HepG2 (cell line): ENCODE measurements around the gene ITCH. TPM values are rescaled to one million over a fixed set of nuclear protein-coding genes. Genes with fewer than 3 reads are reported as not detected.

Experiments
- ATF5 ChIP-seq: sonication (generic); formaldehyde crosslinking; IDR thresholded peaks from 2 replicates; pipeline ENCODE4 v1.4.0; 2020; ENCODE audit warnings: mild to moderate bottlenecking, low read depth, missing genetic modification reagents
- CREBL2 ChIP-seq: sonication (generic); formaldehyde crosslinking; IDR thresholded peaks from 2 replicates; pipeline ENCODE4 v1.8.1; 2023; ENCODE audit warnings: missing genetic modification reagents, mild to moderate bottlenecking, borderline replicate concordance
- DNMT3B ChIP-seq: conservative IDR thresholded peaks from 2 replicates; pipeline ENCODE4 v1.6.1; 2016; ENCODE audit warnings: missing biosample characterization, control low read depth
- FUBP1 ChIP-seq: sonication (generic); formaldehyde crosslinking; IDR thresholded peaks from 2 replicates; pipeline ENCODE4 v1.5.1; 2020; ENCODE audit warnings: missing genetic modification reagents, mild to moderate bottlenecking, borderline replicate concordance
- GRHL1 ChIP-seq: sonication (generic); formaldehyde crosslinking; conservative IDR thresholded peaks from 2 replicates; pipeline ENCODE4 v1.8.0; 2022; ENCODE audit warnings: missing genetic modification reagents
- GZF1 ChIP-seq: sonication (generic); formaldehyde crosslinking; IDR thresholded peaks from 2 replicates; pipeline ENCODE4 v1.5.1; 2020; ENCODE audit warnings: mild to moderate bottlenecking, missing genetic modification reagents
- MIER2 ChIP-seq: IDR thresholded peaks from 2 replicates; pipeline ENCODE4 v1.6.1; 2016; ENCODE audit warnings: missing biosample characterization, missing genetic modification reagents
- MIER3 ChIP-seq: IDR thresholded peaks from 2 replicates; pipeline ENCODE4 v1.6.1; 2016; ENCODE audit warnings: missing compliant biosample characterization, borderline replicate concordance
- NFYC ChIP-seq: IDR thresholded peaks from 2 replicates; pipeline ENCODE4 v1.6.1; 2016; ENCODE audit warnings: missing genetic modification reagents, missing compliant biosample characterization
- NR2F1 ChIP-seq, 2 experiments: fragments of 450-650 bp in 1 of 2; formaldehyde crosslinking in 1 of 2; IDR thresholded peaks; 2 replicates each; pipeline versions ENCODE4 v1.5.0 to v1.6.1; 2016 to 2020; ENCODE audit warnings: mild to moderate bottlenecking in 1 of 2, missing compliant biosample characterization in 1 of 2, missing genetic modification reagents in 1 of 2, moderate library complexity in 1 of 2
- POLR2AphosphoS5 ChIP-seq: IDR thresholded peaks from 2 replicates; pipeline ENCODE4 v1.6.1; 2012; ENCODE audit warnings: low read depth, low read length
- SALL1 ChIP-seq: sonication (generic); formaldehyde crosslinking; IDR thresholded peaks from 2 replicates; pipeline ENCODE4 v1.8.0; 2022; ENCODE audit warnings: mild to moderate bottlenecking, missing genetic modification reagents
- SAP130 ChIP-seq: IDR thresholded peaks from 2 replicates; pipeline ENCODE4 v1.6.1; 2016; ENCODE audit warnings: low read depth
- SNRNP70 ChIP-seq: fragments of 200-400 bp; formaldehyde crosslinking; IDR thresholded peaks from 2 replicates; pipeline ENCODE4 v1.6.1; 2017; ENCODE audit warnings: mild to moderate bottlenecking, low read depth, low read length, moderate library complexity
- ZBTB46 ChIP-seq: sonication (generic); formaldehyde crosslinking; IDR thresholded peaks from 2 replicates; pipeline ENCODE4 v1.4.0; 2020; ENCODE audit warnings: mild to moderate bottlenecking, missing genetic modification reagents, borderline replicate concordance
- ZNF563 ChIP-seq: sonication (generic); formaldehyde crosslinking; IDR thresholded peaks from 2 replicates; pipeline ENCODE4 v1.8.0; 2022; ENCODE audit warnings: mild to moderate bottlenecking, moderate library complexity, missing genetic modification reagents
- ZNF7 ChIP-seq: IDR thresholded peaks from 2 replicates; pipeline ENCODE4 v1.6.1; 2016; ENCODE audit warnings: missing biosample characterization, missing genetic modification reagents
- ZNF710 ChIP-seq: sonication (generic); formaldehyde crosslinking; IDR thresholded peaks from 2 replicates; pipeline ENCODE4 v1.5.0; 2020; ENCODE audit warnings: mild to moderate bottlenecking, missing genetic modification reagents, borderline replicate concordance
- ZNF740 ChIP-seq: sonication (generic); formaldehyde crosslinking; IDR thresholded peaks from 2 replicates; pipeline ENCODE4 v1.4.0; 2020; ENCODE audit warnings: missing genetic modification reagents
- ZNF776 ChIP-seq: sonication (generic); formaldehyde crosslinking; IDR thresholded peaks from 2 replicates; pipeline ENCODE4 v1.4.0; 2020; ENCODE audit warnings: mild to moderate bottlenecking, missing genetic modification reagents
- polyA plus RNA-seq, 8 experiments: library from polyadenylated mRNA; depleted of rRNA in 3 of 8; stranded (reverse) in 7 of 8; unstranded in 1 of 8; fragments of >200 nt; fragmentation: Illumina TruSeq in 4 of 8; extraction: Trizol in 4 of 8; gene quantifications; 2 replicates each; pipeline versions ENCODE4 v1.2.1 to v1.2.3, GENCODE V29; 2011 to 2016; ENCODE audit warnings: low read depth in 4 of 8, missing spikeins in 1 of 8, mixed read lengths in 1 of 8; ENCODE audit not compliant: insufficient read depth in 1 of 8
- total RNA-seq, 5 experiments: library from RNA; depleted of rRNA; stranded (reverse); fragments of >200 nt; fragmentation: Illumina TruSeq; extraction: Trizol; gene quantifications; 2 replicates each; pipeline ENCODE4 v1.2.3, GENCODE V29; 2016; ENCODE audit warnings: low read depth in 1 of 5

The ITCH gene
- total and polyA plus RNA-seq, 2 of the 13 experiments (the other 11 are each of a cell fraction or from before 2014, with no cell fraction given), result 20.5 to 112 TPM

- TF ChIP-seq ZNF740 (CRISPR knock-in tag) (peak; percentile 66; the same call in 1 of the 2 replicates), POLR2AphosphoS5 (no peak), ATF5 (CRISPR knock-in tag) (0 out of 2 replicates have a peak, but pooled peaks have one; percentile 76), ZNF7 (CRISPR knock-in tag) (no peak), ZBTB46 (CRISPR knock-in tag) (peak; percentile 79; the same call in 1 of the 2 replicates), FUBP1 (CRISPR knock-in tag) (no peak), GZF1 (CRISPR knock-in tag) (no peak), DNMT3B (CRISPR knock-in tag) (peak; percentile 72; the same call in 1 of the 2 replicates), SAP130 (CRISPR knock-in tag) (peak; percentile 99), ZNF563 (CRISPR knock-in tag) (peak; percentile 59; the same call in 1 of the 2 replicates), NFYC (CRISPR knock-in tag) (peak; percentile 43), MIER2 (CRISPR knock-in tag) (no peak; the same call in 1 of the 2 replicates), GRHL1 (CRISPR knock-in tag) (no peak), SALL1 (CRISPR knock-in tag) (peak; percentile 99), MIER3 (CRISPR knock-in tag) (peak; percentile 94; the same call in 1 of the 2 replicates), CREBL2 (CRISPR knock-in tag) (peak; percentile 3; the same call in 1 of the 2 replicates), SNRNP70 (no peak), ZNF710 (CRISPR knock-in tag) (0 out of 2 replicates have a peak, but pooled peaks have one; percentile 72), ZNF776 (CRISPR knock-in tag) (0 out of 2 replicates have a peak, but pooled peaks have one; percentile 42), NR2F1 (CRISPR knock-in tag; IDR thresholded peaks at IDR 0.05) (peak in 1 of 2 experiments; percentile 64; a peak in 2 of 4 replicates)
Observed at GRCh38 chr20:34525709-34526416, 162.8 kb downstream of the ITCH start (continued).
